ENCODE results near the gene ELOVL3. TPM values are rescaled to one million over a fixed set of nuclear protein-coding genes. Genes with fewer than 3 reads are reported as not detected.

ELOVL3 gene
- total RNA-seq, 1 experiment from 2014 or later = not detected

GRCh38 chr10:102195296-102195870 is 30.7 kb upstream of the ELOVL3 start:
- Mint-ChIP-seq H3K27me3 (ENCODE audit: insufficient read depth, unreplicated experiment) (no peaks in the 10 kb centered on the region), H3K36me3 (ENCODE audit: insufficient read depth, unreplicated experiment) (no peaks in the 10 kb centered on the region), H3K9me3 (ENCODE audit: unreplicated experiment) (peaks cover 7% of the 10 kb centered on the region), H3K4me3 (ENCODE audit: unreplicated experiment) (no peak overlapping the region), H3K27ac (ENCODE audit: low read depth, unreplicated experiment) (no peak overlapping the region), H3K4me1 (ENCODE audit: insufficient read depth, unreplicated experiment) (no peaks in the 10 kb centered on the region)
- TF ChIP-seq CTCF (IDR thresholded peaks at IDR 0.05; ENCODE audit: unreplicated experiment) = no peak
- ChIA-PET POLR2A (no interaction called here), CTCF (interaction anchor here (0.7 to 2.1 kb wide), 4 partner anchors 34 to 204 kb away, joined by 3 to 8 read pairs (median 4); no protein-coding TSS in a partner anchor)
- BruUV-seq (replicated peaks) = no TSS peak
- intact Hi-C loops (cut with micrococcal nuclease) = no loop called here
- no peak for DNase-seq (ENCODE audit: unreplicated experiment)

- no peak for DNase-seq (ENCODE audit: unreplicated experiment)
- H3K9me3 Mint-ChIP-seq (ENCODE audit: unreplicated experiment) = peaks cover 7% of the 10 kb centered on the region
- no peak for TF ChIP-seq CTCF (IDR thresholded peaks at IDR 0.05; ENCODE audit: unreplicated experiment)
- no peak overlapping the region for H3K27ac Mint-ChIP-seq (ENCODE audit: low read depth, unreplicated experiment)
- intact Hi-C loops (cut with micrococcal nuclease) = no loop called here
- H3K36me3 Mint-ChIP-seq (ENCODE audit: insufficient read depth, unreplicated experiment) = no peaks in the 10 kb centered on the region
- CTCF ChIA-PET = no interaction called here
- POLR2A ChIA-PET = no interaction called here
- BruUV-seq (replicated peaks) = no TSS peak
- no peak overlapping the region for H3K4me3 Mint-ChIP-seq (ENCODE audit: unreplicated experiment)
- peaks cover 6% of the 10 kb centered on the region for H3K27me3 Mint-ChIP-seq (ENCODE audit: insufficient read depth, unreplicated experiment)
- H3K4me1 Mint-ChIP-seq (ENCODE audit: insufficient read depth, unreplicated experiment) = no peaks in the 10 kb centered on the region
These were observed 29.2 kb upstream of the ELOVL3 start for GRCh38 chr10:102196893-102197292.

DNA sequence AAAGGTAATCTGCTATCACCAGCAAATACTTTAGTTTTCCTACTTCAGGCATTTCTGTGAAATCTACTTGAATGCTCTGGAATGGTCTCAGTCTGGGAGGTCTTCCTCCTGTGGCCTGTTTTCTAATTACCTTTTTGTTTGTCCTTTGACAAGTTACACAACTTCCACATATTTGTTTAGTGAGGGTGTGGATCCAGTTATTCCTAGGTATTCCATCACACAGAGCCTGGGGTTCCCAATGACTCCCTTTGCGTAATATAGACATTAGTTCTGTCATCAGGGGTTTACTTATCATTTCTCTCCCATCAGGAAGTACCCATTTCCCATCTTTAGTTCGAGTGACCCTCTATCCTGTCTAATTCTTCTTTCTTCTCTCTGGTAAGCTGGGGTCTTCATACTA is 28.1 kb upstream of the ELOVL3 start:
- Mint-ChIP-seq H3K27me3 (ENCODE audit: insufficient read depth, unreplicated experiment) (peaks cover 17% of the 10 kb centered on the region), H3K4me1 (ENCODE audit: insufficient read depth, unreplicated experiment) (no peaks in the 10 kb centered on the region), H3K27ac (ENCODE audit: low read depth, unreplicated experiment) (no peak overlapping the region), H3K9me3 (ENCODE audit: unreplicated experiment) (peaks cover 7% of the 10 kb centered on the region), H3K36me3 (ENCODE audit: insufficient read depth, unreplicated experiment) (no peaks in the 10 kb centered on the region), H3K4me3 (ENCODE audit: unreplicated experiment) (no peak overlapping the region)
- no peak for TF ChIP-seq CTCF (IDR thresholded peaks at IDR 0.05; ENCODE audit: unreplicated experiment)
- BruUV-seq (replicated peaks) = no TSS peak
- no peak for DNase-seq (ENCODE audit: unreplicated experiment)
- ChIA-PET POLR2A (interaction anchor here (0.6 to 1.2 kb wide), 2 partner anchors 21 to 25 kb away, joined by 3 read pairs; no protein-coding TSS in a partner anchor), CTCF (interaction anchor here (0.6 kb wide), 1 partner anchor 1756 kb away, joined by 3 read pairs; no protein-coding TSS in a partner anchor)
- intact Hi-C loops (cut with micrococcal nuclease) = no loop called here

DNA sequence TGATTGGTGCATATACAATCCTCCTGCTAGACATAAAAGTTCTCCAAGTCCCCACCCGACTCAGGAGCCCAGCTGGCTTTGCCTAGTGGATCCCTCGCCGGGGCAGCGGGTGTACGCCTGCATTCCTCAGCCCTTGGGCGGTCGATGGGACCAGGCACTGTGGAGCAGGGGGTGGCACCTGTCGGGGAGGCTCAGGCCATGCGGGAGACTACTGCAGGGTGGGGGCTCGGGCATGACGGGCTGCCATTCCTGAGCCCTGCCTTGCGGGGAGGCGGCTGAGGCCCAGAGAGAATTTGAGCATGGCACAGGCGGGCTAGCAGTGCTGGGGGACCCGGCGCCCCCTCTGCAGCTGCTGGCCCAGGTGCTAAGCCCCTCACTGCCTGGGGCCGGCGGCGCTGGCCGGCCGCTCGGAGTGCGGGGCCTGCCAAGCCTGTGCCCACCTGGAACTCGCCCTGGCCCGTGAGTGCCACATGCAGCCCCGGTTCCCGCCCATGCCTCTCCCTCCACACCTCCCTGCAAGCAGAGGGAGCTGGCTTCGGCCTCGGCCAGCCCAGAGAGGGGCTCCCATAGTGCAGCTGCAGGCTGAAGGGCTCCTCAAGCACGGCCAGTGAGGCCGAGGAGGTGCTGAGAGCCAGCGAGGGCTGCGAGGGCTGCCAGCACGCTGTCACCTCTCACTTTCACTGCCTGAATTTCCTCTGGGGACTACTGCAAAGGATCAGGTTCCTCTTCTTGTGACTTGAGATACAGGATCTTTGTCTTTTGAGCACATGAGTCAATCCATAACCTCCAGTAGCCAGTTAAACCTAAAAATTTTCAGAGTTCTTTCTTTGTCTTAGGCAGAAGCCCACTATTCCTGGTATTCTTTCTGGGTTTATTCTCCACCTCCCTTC is 25.1 kb upstream of the ELOVL3 start:
- no peak for DNase-seq (ENCODE audit: unreplicated experiment)
- Mint-ChIP-seq H3K36me3 (ENCODE audit: insufficient read depth, unreplicated experiment) (no peaks in the 10 kb centered on the region), H3K27ac (ENCODE audit: low read depth, unreplicated experiment) (no peak overlapping the region), H3K27me3 (ENCODE audit: insufficient read depth, unreplicated experiment) (peaks cover 26% of the 10 kb centered on the region), H3K4me1 (ENCODE audit: insufficient read depth, unreplicated experiment) (no peaks in the 10 kb centered on the region), H3K9me3 (ENCODE audit: unreplicated experiment) (no peaks in the 10 kb centered on the region), H3K4me3 (ENCODE audit: unreplicated experiment) (no peak overlapping the region)
- ChIA-PET CTCF (no interaction called here), POLR2A (no interaction called here)
- no peak for TF ChIP-seq CTCF (IDR thresholded peaks at IDR 0.05; ENCODE audit: unreplicated experiment)
- no TSS peak for BruUV-seq (replicated peaks)
- intact Hi-C loops (cut with micrococcal nuclease) = no loop called here

All from MCF 10A (cell line).